ENCODE measurements around the gene HAVCR2. TPM values are rescaled to one million over a fixed set of nuclear protein-coding genes. Genes with fewer than 3 reads are reported as not detected.
A peak's percentile ranks its signal among the peaks of the same experiment; 100 is the strongest.

HAVCR2 gene
- total RNA-seq (2014; rRNA removed; shearing (Covaris generic)): not detected in 2 replicates
- 0.29 TPM in 1 of 2 replicates, not detected in the other for polyA plus RNA-seq (2015; cell fraction: cytosol; rRNA removed)
- 0.17 TPM in 1 of 2 replicates, not detected in the other for polyA plus RNA-seq (2015; cell fraction: nucleus; rRNA removed)

DNA sequence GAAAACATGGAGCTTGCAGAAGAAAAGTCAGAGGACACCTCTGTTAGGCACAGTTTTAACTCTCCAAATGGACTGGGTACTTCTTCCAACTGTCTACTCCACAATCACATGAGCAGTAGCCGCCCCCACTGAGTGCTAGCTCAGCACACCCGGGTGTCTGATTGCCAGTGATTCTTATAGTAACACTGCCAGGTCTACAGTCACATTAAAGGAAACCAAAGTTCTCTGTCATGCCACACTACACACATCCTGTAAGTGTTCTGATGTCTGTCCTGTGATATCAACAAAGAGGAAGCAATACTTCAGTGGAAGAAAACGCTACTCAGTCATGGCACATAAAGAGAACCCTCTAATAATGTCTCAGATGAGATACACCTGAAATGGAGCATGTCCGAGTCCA is at the start of gene HAVCR2:
HAVCR2 (minus strand) TSS at position 69 of the 400 bp plus-strand sequence; CDS start at position 8, 61 bp downstream.
- DNase-seq (ENCODE audit: low read depth, low spot score): no peak
- in situ Hi-C loops (cut with HindIII; ENCODE audit: low pct_unique_long_range_greater_than_20kb, low sequenced_read_pairs): no loop called here

GRCh38 chr5:157157293-157157891 is 48.5 kb upstream of the HAVCR2 start:
- no peak for DNase-seq (ENCODE audit: low read depth, low spot score)
- in situ Hi-C loops (cut with HindIII; ENCODE audit: low pct_unique_long_range_greater_than_20kb, low sequenced_read_pairs): no loop called here

GRCh38 chr5:157155297-157155696 is 46.5 kb upstream of the HAVCR2 start:
- no peak for DNase-seq (ENCODE audit: low read depth, low spot score)
- in situ Hi-C loops (cut with HindIII; ENCODE audit: low pct_unique_long_range_greater_than_20kb, low sequenced_read_pairs): no loop called here

- in situ Hi-C loops (cut with HindIII; ENCODE audit: low pct_unique_long_range_greater_than_20kb, low sequenced_read_pairs): no loop called here
- no peak for DNase-seq (ENCODE audit: low read depth, low spot score)
These were observed 42.2 kb upstream of the HAVCR2 start for GRCh38 chr5:157150995-157151394.

GRCh38 chr5:157148734-157149615 is 40.1 kb upstream of the HAVCR2 start:
- peak; percentile 75 for DNase-seq (ENCODE audit: low read depth, low spot score)
- in situ Hi-C loops (cut with HindIII; ENCODE audit: low pct_unique_long_range_greater_than_20kb, low sequenced_read_pairs): no loop called here

GRCh38 chr5:157143127-157143971 is 34.5 kb upstream of the HAVCR2 start:
- in situ Hi-C loops (cut with HindIII; ENCODE audit: low pct_unique_long_range_greater_than_20kb, low sequenced_read_pairs): no loop called here
- peak; percentile 25 for DNase-seq (ENCODE audit: low read depth, low spot score)

- DNase-seq (ENCODE audit: low read depth, low spot score): peak; percentile 97
- in situ Hi-C loops (cut with HindIII; ENCODE audit: low pct_unique_long_range_greater_than_20kb, low sequenced_read_pairs): no loop called here
These were observed 33.7 kb upstream of the HAVCR2 start, which contains the start of gene MED7 for GRCh38 chr5:157142317-157143126. MED7 (minus strand) TSS chr5:157142865; CDS start chr5:157139431, 3,434 bp downstream.

DNA sequence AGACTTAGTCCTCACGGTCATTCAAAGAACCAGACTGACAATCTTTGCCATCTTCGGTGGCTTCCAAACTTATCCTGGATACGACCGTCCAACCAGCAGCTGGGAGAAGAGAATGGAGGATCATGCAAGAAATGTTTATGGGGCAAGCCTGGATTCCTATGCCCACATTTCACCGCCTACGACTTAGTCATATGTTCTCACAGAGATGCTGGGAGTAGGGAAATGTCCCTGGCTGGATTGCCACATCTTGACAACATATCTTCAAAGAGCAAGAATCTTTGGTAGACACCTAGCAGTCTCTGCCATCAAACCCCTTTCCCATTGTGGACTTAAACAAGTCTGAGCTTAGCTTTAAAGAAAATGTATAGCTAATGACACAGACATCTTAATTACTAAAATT is 28.8 kb upstream of the HAVCR2 start:
- in situ Hi-C loops (cut with HindIII; ENCODE audit: low pct_unique_long_range_greater_than_20kb, low sequenced_read_pairs): no loop called here

DNA sequence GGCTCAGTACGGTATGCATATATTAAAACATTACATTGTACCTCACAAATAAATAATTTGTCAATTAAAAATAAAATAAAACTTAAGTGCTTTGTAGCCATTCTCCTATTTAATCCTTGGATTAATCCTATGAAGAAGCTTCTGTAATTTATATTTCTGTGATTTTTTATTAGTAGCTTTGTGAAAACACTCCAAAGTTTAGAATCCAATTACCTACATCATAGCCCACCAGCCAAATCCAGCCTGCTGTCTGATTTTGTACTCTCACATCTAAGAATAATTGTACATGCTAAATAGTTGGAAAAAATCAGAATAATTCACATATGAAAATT is 23.4 kb upstream of the HAVCR2 start:
- no peak for DNase-seq (ENCODE audit: low read depth, low spot score)
- in situ Hi-C loops (cut with HindIII; ENCODE audit: low pct_unique_long_range_greater_than_20kb, low sequenced_read_pairs): no loop called here

More for the DNA sequence above, 28.8 kb upstream of the HAVCR2 start:
- DNase-seq (ENCODE audit: low read depth, low spot score): no peak

DNA sequence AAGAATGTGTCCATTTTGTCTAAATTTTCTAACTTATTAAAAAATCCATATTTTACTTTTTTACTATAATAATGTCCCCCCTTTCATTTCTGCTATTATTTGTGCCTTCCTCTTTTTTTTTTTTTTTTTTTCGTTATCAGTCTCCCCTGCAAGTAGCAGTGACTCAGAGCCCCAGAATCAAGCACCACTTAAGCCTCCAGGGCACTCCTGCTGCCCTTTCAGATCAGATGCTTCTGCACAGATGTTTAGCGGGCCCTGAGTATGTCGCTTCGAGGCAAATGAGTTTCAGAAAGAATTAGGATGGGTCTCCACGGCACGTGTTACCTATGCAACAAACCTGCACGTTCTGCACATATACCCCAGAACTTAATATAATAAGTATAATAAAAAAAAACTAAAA is 22.1 kb upstream of the HAVCR2 start:
- DNase-seq (ENCODE audit: low read depth, low spot score): no peak
- in situ Hi-C loops (cut with HindIII; ENCODE audit: low pct_unique_long_range_greater_than_20kb, low sequenced_read_pairs): no loop called here

DNA sequence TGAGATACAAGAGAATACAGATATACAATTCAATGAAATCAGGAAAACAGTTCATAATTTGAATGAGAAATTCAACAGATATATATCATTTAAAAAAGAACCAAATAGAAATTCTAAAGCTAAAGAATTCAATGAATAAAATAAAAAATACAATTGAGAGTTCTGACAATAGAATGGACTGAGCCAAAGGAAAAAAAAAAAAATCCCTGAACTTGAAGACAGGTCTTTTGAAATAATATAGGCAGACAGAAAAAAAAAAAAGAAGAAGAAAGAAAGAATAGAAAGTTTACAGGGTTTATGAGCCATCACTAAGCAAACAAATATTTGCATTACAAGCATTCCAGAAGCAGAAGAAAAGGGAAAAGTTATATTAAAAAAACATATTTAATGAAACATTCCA is 12.9 kb upstream of the HAVCR2 start:
- DNase-seq (ENCODE audit: low read depth, low spot score): no peak
- in situ Hi-C loops (cut with HindIII; ENCODE audit: low pct_unique_long_range_greater_than_20kb, low sequenced_read_pairs): no loop called here

DNA sequence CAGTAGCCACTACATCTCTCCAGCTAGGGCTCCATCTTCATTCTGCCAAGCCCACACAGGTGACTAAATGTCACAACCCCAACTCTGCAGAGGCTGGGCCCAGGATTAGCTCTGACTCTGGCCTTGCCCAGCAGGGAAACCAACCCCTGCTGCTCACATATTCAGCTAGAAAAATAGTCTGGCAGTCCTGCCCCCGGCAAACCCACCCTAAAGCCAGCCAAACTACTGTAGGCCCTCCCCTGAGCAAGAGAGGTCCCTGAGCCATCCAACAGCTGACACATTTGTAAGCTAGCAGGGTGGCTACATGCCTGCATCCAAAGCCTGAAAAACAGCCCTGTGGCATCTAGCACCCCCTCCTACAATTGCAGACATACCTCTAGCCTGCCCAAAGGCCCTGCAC is 11.3 kb upstream of the HAVCR2 start:
- DNase-seq (ENCODE audit: low read depth, low spot score): no peak
- in situ Hi-C loops (cut with HindIII; ENCODE audit: low pct_unique_long_range_greater_than_20kb, low sequenced_read_pairs): no loop called here

DNA sequence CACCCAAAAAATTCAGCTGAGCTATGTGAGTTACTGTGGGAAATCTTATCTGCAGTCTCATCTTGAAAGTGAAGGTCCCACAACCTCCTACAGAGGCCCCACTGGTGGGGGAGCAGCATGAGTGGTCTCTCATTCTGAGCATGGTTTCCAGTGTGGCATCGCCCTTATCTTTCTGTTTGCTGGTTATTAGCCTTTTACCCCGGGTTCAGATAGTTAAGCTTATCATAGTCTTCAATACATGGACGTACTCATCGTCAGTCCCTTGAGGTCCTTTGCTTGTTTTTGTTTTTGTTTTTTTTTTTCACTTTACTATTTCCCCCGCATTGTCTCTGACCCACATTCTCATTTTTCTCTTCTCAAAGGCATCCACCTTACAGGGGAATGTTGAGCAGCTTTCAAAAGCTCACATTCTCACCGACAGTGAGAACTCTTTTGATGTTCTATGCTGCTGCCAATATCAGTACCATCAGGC is 7.7 kb upstream of the HAVCR2 start:
- no peak for DNase-seq (ENCODE audit: low read depth, low spot score)
- in situ Hi-C loops (cut with HindIII; ENCODE audit: low pct_unique_long_range_greater_than_20kb, low sequenced_read_pairs): no loop called here

- in situ Hi-C loops (cut with HindIII; ENCODE audit: low pct_unique_long_range_greater_than_20kb, low sequenced_read_pairs): no loop called here
- DNase-seq (ENCODE audit: low read depth, low spot score): no peak
These were observed 6.7 kb upstream of the HAVCR2 start for GRCh38 chr5:157115502-157115901.

- in situ Hi-C loops (cut with HindIII; ENCODE audit: low pct_unique_long_range_greater_than_20kb, low sequenced_read_pairs): no loop called here
- DNase-seq (ENCODE audit: low read depth, low spot score): no peak
These were observed 6.2 kb upstream of the HAVCR2 start for GRCh38 chr5:157115012-157115411.

GRCh38 chr5:157113002-157113401 is 4.2 kb upstream of the HAVCR2 start:
- DNase-seq (ENCODE audit: low read depth, low spot score): no peak
- in situ Hi-C loops (cut with HindIII; ENCODE audit: low pct_unique_long_range_greater_than_20kb, low sequenced_read_pairs): no loop called here

DNA sequence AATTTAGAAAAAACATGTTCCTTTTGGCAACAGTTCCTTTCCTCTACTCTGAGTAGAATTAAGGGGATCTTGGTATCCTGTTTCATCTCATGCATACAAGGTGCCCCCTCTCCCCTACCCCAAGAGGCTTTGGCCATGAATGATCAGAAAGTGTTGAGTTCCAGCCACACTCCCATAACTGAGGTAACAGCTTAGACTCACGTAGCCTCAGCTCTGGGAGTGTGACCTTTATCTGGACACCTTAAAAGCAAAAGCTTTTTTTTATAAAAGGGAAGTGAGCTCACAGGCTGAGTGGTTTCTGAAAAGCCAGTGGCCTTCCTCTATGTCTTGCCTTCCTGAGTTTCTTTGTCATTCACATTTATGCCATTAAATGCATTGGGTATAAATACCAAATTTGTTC is 900 bp upstream of the HAVCR2 start:
- no peak for DNase-seq (ENCODE audit: low read depth, low spot score)
- in situ Hi-C loops (cut with HindIII; ENCODE audit: low pct_unique_long_range_greater_than_20kb, low sequenced_read_pairs): no loop called here

Measured in SK-MEL-5 (cell line).